K562 (cell line): ENCODE results near the gene LRRC59. TPM values are rescaled to one million over a fixed set of nuclear protein-coding genes. Genes with fewer than 3 reads are reported as not detected.

ENCODE experiments used
- ATAC-seq: fragments of 200-7000 bp; cut with Tn5 transposase; 3 replicates; pipeline ENCODE4 v1.9.1; 2020; ENCODE audit warnings: moderate library complexity
- BruUV-seq: library from RNA; stranded (reverse); fragments of 400-500 nt; replicated peaks from 2 replicates; lab custom pipeline; 2021; lab: Mats Ljungman, UMichigan
- CTCF ChIA-PET: fragments of 300-600 bp; formaldehyde crosslinking; extraction: SDS; loops from one replicate; lab custom pipeline; 2021; ENCODE audit warnings: low intra/inter-chr PET ratio; lab: Yijun Ruan, JAX
- POLR2A ChIA-PET: fragments of 300-600, 350-650 bp; sonication (Branson Sonifier 250); formaldehyde crosslinking; extraction: SDS; loops from one replicate; lab custom pipeline; 2021; ENCODE audit warnings: antibody characterized with exemption, inconsistent platforms; lab: Yijun Ruan, JAX
- DNase-seq, 4 experiments: peaks; one replicate each; pipeline versions ENCODE4 v3.0.0 to v3.0.0-alpha.2; 2011 to 2018; ENCODE audit warnings: low spot score in 3 of 4, mixed read lengths in 3 of 4; ENCODE audit errors: extremely low read depth in 1 of 4
- FAIRE-seq: peaks from 2 replicates; lab custom pipeline; 2011; peaks lifted over from hg19 to GRCh38; lab: Jason Lieb, UNC
- H2AFZ ChIP-seq: 2 replicates; pipeline ENCODE4 v1.6.0; 2011; ENCODE audit warnings: low read depth, low read length, control low read depth, inconsistent platforms
- H3K27ac ChIP-seq: fragments of 200-600 bp; 3 replicates; pipeline ENCODE4 v1.8.0; 2011; ENCODE audit warnings: low read depth, mild to moderate bottlenecking, control low read depth, inconsistent platforms, low read length, moderate library complexity, mixed read lengths; ENCODE audit errors: extremely low read depth
- H3K27me3 ChIP-seq, 2 experiments: fragments of 300-600 bp in 1 of 2; 2 replicates in 1 of 2; 3 replicates in 1 of 2; pipeline versions ENCODE4 v1.6.0 to v1.8.0; 2011; ENCODE audit warnings: inconsistent platforms in 2 of 2, low read length in 2 of 2, mild to moderate bottlenecking in 1 of 2, mixed read lengths in 1 of 2, moderate library complexity in 1 of 2; ENCODE audit not compliant: control insufficient read depth in 2 of 2, insufficient read depth in 2 of 2
- H3K36me3 ChIP-seq: fragments of 300-600 bp; 3 replicates; pipeline ENCODE4 v1.8.0; 2011; ENCODE audit warnings: mild to moderate bottlenecking, low read length, inconsistent platforms; ENCODE audit not compliant: control insufficient read depth, insufficient read depth
- H3K4me1 ChIP-seq, 2 experiments: fragments of 200-600 bp in 1 of 2; replicated peaks in 1 of 2; 2 replicates in 1 of 2; 3 replicates in 1 of 2; pipeline versions ENCODE4 v1.5.1 to v1.8.0; 2011; ENCODE audit warnings: inconsistent platforms in 2 of 2, low read length in 2 of 2, mild to moderate bottlenecking in 1 of 2, mixed read lengths in 1 of 2, moderate library complexity in 1 of 2; ENCODE audit not compliant: control insufficient read depth in 2 of 2, insufficient read depth in 2 of 2
- H3K4me2 ChIP-seq: 2 replicates; pipeline ENCODE4 v1.6.1; 2011; ENCODE audit warnings: low read length, control low read depth, inconsistent platforms, mixed read lengths; ENCODE audit not compliant: insufficient read depth
- H3K4me3 ChIP-seq: fragments of 200-600 bp; sonication (generic), shearing (Covaris generic); 2 replicates; pipeline ENCODE4 v1.5.1; 2016; ENCODE audit warnings: control low read depth, inconsistent platforms
- H3K79me2 ChIP-seq: fragments of 200-600 bp; 3 replicates; pipeline ENCODE4 v1.8.0; 2011; ENCODE audit warnings: low read length, inconsistent platforms; ENCODE audit not compliant: control insufficient read depth, insufficient read depth
- H3K9ac ChIP-seq, 2 experiments: 2 replicates each; pipeline versions ENCODE4 v1.6.0 to v1.6.1; 2011; ENCODE audit warnings: low read depth in 2 of 2, low read length in 2 of 2, control low read depth in 1 of 2, inconsistent platforms in 1 of 2, mild to moderate bottlenecking in 1 of 2, mixed read lengths in 1 of 2; ENCODE audit not compliant: insufficient read depth in 1 of 2
- H3K9me1 ChIP-seq: one replicate; pipeline ENCODE4 v1.6.0; 2011; ENCODE audit warnings: inconsistent platforms, mild to moderate bottlenecking, low read length, moderate library complexity; ENCODE audit not compliant: control insufficient read depth, insufficient read depth
- H3K9me3 ChIP-seq: replicated peaks from 2 replicates; pipeline ENCODE4 v1.5.1; 2011; ENCODE audit warnings: low read depth, low read length, inconsistent platforms; ENCODE audit not compliant: control insufficient read depth, insufficient read depth
- H4K20me1 ChIP-seq: replicated peaks from 2 replicates; pipeline ENCODE4 v1.6.1; 2011; ENCODE audit warnings: low read length, inconsistent platforms, mixed read lengths; ENCODE audit not compliant: control insufficient read depth, insufficient read depth
- CHD2 ChIP-seq: IDR thresholded peaks from 2 replicates; pipeline ENCODE4 v1.6.1; 2011; ENCODE audit warnings: low read depth, low read length
- EHMT2 ChIP-seq: fragments of 450-650 bp; IDR thresholded peaks from 2 replicates; pipeline ENCODE4 v1.6.1; 2018; ENCODE audit warnings: antibody characterized with exemption
- HCFC1 ChIP-seq: IDR thresholded peaks from 2 replicates; pipeline ENCODE4 v1.6.1; 2012; ENCODE audit warnings: low read depth, low read length, improper control_type of control experiment
- KAT8 ChIP-seq: fragments of 450-650 bp; IDR thresholded peaks from 2 replicates; pipeline ENCODE4 v1.6.1; 2016; ENCODE audit warnings: low read depth, mild to moderate bottlenecking
- MTA2 ChIP-seq: fragments of 450-650 bp; IDR thresholded peaks from 2 replicates; pipeline ENCODE4 v1.6.1; 2016; ENCODE audit warnings: low read depth
- NR2C2 ChIP-seq, 2 experiments: fragments of 200-800 bp in 1 of 2; sonication (Bioruptor generic) in 1 of 2; sonication (generic) in 1 of 2; formaldehyde crosslinking in 1 of 2; IDR thresholded peaks; 2 replicates each; pipeline versions ENCODE4 v1.6.1 to v1.8.0; 2016 to 2022; ENCODE audit warnings: mild to moderate bottlenecking in 1 of 2, missing compliant biosample characterization in 1 of 2, missing genetic modification characterization in 1 of 2, missing genetic modification reagents in 1 of 2
- TARDBP ChIP-seq: fragments of 450-650 bp; IDR thresholded peaks from 2 replicates; pipeline ENCODE4 v1.6.1; 2016
- ZNF184 ChIP-seq: sonication (generic); formaldehyde crosslinking; IDR thresholded peaks from 2 replicates; pipeline ENCODE4 v1.5.0; 2020; ENCODE audit warnings: missing genetic modification reagents
- ZNF239 ChIP-seq: fragments of 250-450 bp; sonication (Bioruptor Pico); IDR thresholded peaks from 2 replicates; pipeline ENCODE4 v1.4.0; 2020; ENCODE audit warnings: mild to moderate bottlenecking
- WGBS: fragments of 100-300 bp; shearing (Covaris generic); methylation state at CpG from one replicate; pipeline ENCODE4 v1.1.6; 2016; ENCODE audit warnings: low coverage, mixed read lengths; ENCODE audit not compliant: insufficient coverage; ENCODE audit errors: missing lambda C conversion rate; 5-methylcytosine and 5-hydroxymethylcytosine counted together
- in situ Hi-C: fragments of 300-500 bp; cut with MboI; formaldehyde crosslinking; loops from 4 replicates; pipeline ENCODE4 v1.15.0; 2018; ENCODE audit warnings: inconsistent platforms, mixed read lengths
- intact Hi-C: fragments of 100-400 bp; cut with micrococcal nuclease; formaldehyde crosslinking; loops from 2 replicates; pipeline ENCODE4 v1.14.2; 2022
- polyA plus RNA-seq, 8 experiments: library from polyadenylated mRNA; depleted of rRNA in 4 of 8; stranded (reverse) in 5 of 8; unstranded in 3 of 8; fragments of >200 nt; fragmentation: Nextera tagmentation in 2 of 8; fragmentation: Illumina TruSeq in 1 of 8; extraction: Ambion mirVana in 2 of 8; extraction: Trizol in 1 of 8; gene quantifications; 2 replicates each; pipeline versions ENCODE4 v1.2.1 to v1.2.3, GENCODE V29; 2011 to 2014; ENCODE audit warnings: inconsistent platforms in 1 of 8, missing spikeins in 1 of 8
- total RNA-seq, 7 experiments: library from RNA; depleted of rRNA in 6 of 7; stranded (reverse); fragments of >200 nt in 6 of 7; fragmentation: Illumina TruSeq in 2 of 7; extraction: Trizol in 2 of 7; gene quantifications; 2 replicates each; pipeline versions ENCODE4 v1.2.1 to v1.2.3, GENCODE V29; 2011 to 2021; ENCODE audit warnings: low replicate concordance in 1 of 7
- TF ChIP-seq, protein P1 (sequence below): fragments of 450-650 bp; formaldehyde crosslinking; IDR thresholded peaks from 2 replicates; pipeline ENCODE4 v1.4.0; 2020; ENCODE audit warnings: mild to moderate bottlenecking
- TF ChIP-seq, protein P2 (sequence below): fragments of 450-650 bp; IDR thresholded peaks from 2 replicates; pipeline ENCODE4 v1.6.1; 2017; ENCODE audit warnings: antibody characterized with exemption, mild to moderate bottlenecking

Gene LRRC59
- total and polyA plus RNA-seq, 9 of the 15 experiments (the other 6 are each of a cell fraction or from before 2014, with no cell fraction given) = 27.8 to 244 (median 154) TPM

DNA sequence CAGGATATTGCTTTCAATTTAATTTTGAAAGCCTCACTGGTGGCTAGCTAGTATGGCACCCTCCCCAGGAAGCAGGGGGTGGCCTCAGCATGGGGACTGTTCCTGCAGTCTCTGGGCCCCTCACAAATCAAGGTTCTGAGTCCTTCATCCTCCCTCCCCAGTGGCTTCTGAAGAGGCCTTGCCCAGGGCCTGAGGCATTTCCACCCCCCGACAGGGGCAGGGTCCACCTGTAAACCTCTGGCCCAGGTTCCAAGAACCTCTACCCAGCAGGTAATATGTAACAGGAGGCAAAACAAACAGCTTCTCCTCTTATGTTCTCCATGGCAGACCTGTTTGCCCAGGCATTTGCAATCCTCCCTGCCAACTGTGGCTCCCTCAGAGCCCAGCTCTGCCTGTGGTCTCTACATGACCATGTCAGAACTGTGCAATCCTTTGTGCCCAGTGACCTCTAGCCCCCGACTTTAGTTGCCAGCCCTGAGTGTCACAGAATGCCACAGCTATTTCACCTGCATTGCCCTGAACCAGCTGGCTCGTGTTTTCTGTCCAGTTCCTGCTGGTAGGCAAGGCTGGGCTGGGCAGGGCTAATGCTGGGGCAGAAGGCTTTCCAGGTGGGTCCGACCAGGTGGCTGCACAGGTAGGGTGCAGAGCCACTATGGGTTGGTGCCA is 43.0 kb upstream of the LRRC59 start:
- FAIRE-seq (no peak), DNase-seq (no peak), ATAC-seq (no peak)
- no peaks in the 10 kb centered on the region for H3K79me2 ChIP-seq
- CTCF ChIA-PET = no interaction called here
- no peaks in the 10 kb centered on the region for H3K9me3 ChIP-seq
- peak overlapping the region in 1 of 2 experiments; percentile 43; a peak in 2 of 4 replicates for H3K9ac ChIP-seq
- H3K27me3 ChIP-seq = no peaks in the 10 kb centered on the region; a peak in 1 of 5 replicates
- H3K36me3 ChIP-seq = no peaks in the 10 kb centered on the region
- no peak overlapping the region for H2AFZ ChIP-seq
- in situ Hi-C loops (no loop called here), intact Hi-C loops (no loop called here)
- no peak overlapping the region for H3K27ac ChIP-seq
- no peak overlapping the region for H3K4me2 ChIP-seq
- BruUV-seq = no TSS peak
- POLR2A ChIA-PET = interaction anchor here (0.9 to 1.0 kb wide), 2 partner anchors 9 to 15 kb away, joined by 3 to 7 read pairs; no protein-coding TSS in a partner anchor
- TF ChIP-seq NR2C2 (CRISPR knock-in tag; IDR thresholded peaks at IDR 0.05) (no peak), NR2C2 (tag; IDR thresholded peaks at IDR 0.05) (no peak), TARDBP (no peak), KAT8 (no peak), EHMT2 (no peak), ZNF184 (CRISPR knock-in tag) (no peak), MTA2 (no peak), HCFC1 (no peak), CHD2 (no peak), ZNF239 (CRISPR knock-in tag) (no peak)
- TF ChIP-seq, protein P1, sequence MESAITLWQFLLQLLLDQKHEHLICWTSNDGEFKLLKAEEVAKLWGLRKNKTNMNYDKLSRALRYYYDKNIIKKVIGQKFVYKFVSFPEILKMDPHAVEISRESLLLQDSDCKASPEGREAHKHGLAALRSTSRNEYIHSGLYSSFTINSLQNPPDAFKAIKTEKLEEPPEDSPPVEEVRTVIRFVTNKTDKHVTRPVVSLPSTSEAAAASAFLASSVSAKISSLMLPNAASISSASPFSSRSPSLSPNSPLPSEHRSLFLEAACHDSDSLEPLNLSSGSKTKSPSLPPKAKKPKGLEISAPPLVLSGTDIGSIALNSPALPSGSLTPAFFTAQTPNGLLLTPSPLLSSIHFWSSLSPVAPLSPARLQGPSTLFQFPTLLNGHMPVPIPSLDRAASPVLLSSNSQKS = no peak
- TF ChIP-seq, protein P2, sequence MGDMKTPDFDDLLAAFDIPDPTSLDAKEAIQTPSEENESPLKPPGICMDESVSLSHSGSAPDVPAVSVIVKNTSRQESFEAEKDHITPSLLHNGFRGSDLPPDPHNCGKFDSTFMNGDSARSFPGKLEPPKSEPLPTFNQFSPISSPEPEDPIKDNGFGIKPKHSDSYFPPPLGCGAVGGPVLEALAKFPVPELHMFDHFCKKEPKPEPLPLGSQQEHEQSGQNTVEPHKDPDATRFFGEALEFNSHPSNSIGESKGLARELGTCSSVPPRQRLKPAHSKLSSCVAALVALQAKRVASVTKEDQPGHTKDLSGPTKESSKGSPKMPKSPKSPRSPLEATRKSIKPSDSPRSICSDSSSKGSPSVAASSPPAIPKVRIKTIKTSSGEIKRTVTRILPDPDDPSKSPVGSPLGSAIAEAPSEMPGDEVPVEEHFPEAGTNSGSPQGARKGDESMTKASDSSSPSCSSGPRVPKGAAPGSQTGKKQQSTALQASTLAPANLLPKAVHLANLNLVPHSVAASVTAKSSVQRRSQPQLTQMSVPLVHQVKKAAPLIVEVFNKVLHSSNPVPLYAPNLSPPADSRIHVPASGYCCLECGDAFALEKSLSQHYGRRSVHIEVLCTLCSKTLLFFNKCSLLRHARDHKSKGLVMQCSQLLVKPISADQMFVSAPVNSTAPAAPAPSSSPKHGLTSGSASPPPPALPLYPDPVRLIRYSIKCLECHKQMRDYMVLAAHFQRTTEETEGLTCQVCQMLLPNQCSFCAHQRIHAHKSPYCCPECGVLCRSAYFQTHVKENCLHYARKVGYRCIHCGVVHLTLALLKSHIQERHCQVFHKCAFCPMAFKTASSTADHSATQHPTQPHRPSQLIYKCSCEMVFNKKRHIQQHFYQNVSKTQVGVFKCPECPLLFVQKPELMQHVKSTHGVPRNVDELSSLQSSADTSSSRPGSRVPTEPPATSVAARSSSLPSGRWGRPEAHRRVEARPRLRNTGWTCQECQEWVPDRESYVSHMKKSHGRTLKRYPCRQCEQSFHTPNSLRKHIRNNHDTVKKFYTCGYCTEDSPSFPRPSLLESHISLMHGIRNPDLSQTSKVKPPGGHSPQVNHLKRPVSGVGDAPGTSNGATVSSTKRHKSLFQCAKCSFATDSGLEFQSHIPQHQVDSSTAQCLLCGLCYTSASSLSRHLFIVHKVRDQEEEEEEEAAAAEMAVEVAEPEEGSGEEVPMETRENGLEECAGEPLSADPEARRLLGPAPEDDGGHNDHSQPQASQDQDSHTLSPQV = no peak
- peaks cover 6 to 15% of the 10 kb centered on the region in 2 experiments; a peak in 4 of 5 replicates for H3K4me1 ChIP-seq
- no peaks in the 10 kb centered on the region; the same call in 1 of the 2 replicates for H4K20me1 ChIP-seq
- no peak overlapping the region for H3K4me3 ChIP-seq
- no peaks in the 10 kb centered on the region for H3K9me1 ChIP-seq
- WGBS = 9% methylated on average over 4 of the region's 4 CpGs
